Stimulated activated CD8-positive, alpha-beta memory T cell treated with anti-CD3 and anti-CD28 coated beads, Interleukin-4, amount 100 ng/mL, for 24 hours (primary cell): ENCODE measurements around the gene CPS1.

Experiments used
- DNase-seq: peaks from one replicate; pipeline ENCODE4 v3.0.0-alpha.2; 2020; ENCODE audit warnings: low read depth

The CPS1 gene

GRCh38 chr2:210606001-210606400 lies 49.6 kb downstream of the CPS1 start:
- no peak for DNase-seq

- no peak for DNase-seq
Observed at GRCh38 chr2:210611466-210611865, 55.1 kb downstream of the CPS1 start.

- DNase-seq: no peak
Observed at GRCh38 chr2:210616074-210616473, 59.7 kb downstream of the CPS1 start.

- DNase-seq: no peak
Observed at GRCh38 chr2:210617318-210617717, 60.9 kb downstream of the CPS1 start.

GRCh38 chr2:210617732-210618330 lies 61.4 kb downstream of the CPS1 start:
- DNase-seq: no peak

GRCh38 chr2:210620456-210620855 lies 64.1 kb downstream of the CPS1 start:
- no peak for DNase-seq

GRCh38 chr2:210623506-210623905 lies 67.1 kb downstream of the CPS1 start:
- DNase-seq: no peak

GRCh38 chr2:210626849-210627248 lies 70.5 kb downstream of the CPS1 start:
- DNase-seq: no peak

GRCh38 chr2:210630873-210631560 lies 74.6 kb downstream of the CPS1 start:
- no peak for DNase-seq

- DNase-seq: no peak
Observed at GRCh38 chr2:210633699-210634098, 77.3 kb downstream of the CPS1 start.

GRCh38 chr2:210635257-210635656 lies 78.9 kb downstream of the CPS1 start:
- no peak for DNase-seq

GRCh38 chr2:210642333-210642732 lies 85.9 kb downstream of the CPS1 start:
- DNase-seq: no peak

GRCh38 chr2:210647151-210647550 lies 90.8 kb downstream of the CPS1 start:
- DNase-seq: no peak

- no peak for DNase-seq
Observed at GRCh38 chr2:210654091-210654490, 97.7 kb downstream of the CPS1 start.

GRCh38 chr2:210655229-210655975 lies 99.0 kb downstream of the CPS1 start:
- DNase-seq: no peak

GRCh38 chr2:210657874-210658273 lies 101.5 kb downstream of the CPS1 start:
- no peak for DNase-seq

GRCh38 chr2:210660751-210661150 lies 104.4 kb downstream of the CPS1 start:
- DNase-seq: no peak

GRCh38 chr2:210662560-210662959 lies 106.2 kb downstream of the CPS1 start:
- no peak for DNase-seq

GRCh38 chr2:210663631-210664089 lies 107.3 kb downstream of the CPS1 start:
- DNase-seq: no peak

GRCh38 chr2:210667711-210668110 lies 111.3 kb downstream of the CPS1 start:
- DNase-seq: no peak

GRCh38 chr2:210671065-210671464 lies 114.7 kb downstream of the CPS1 start:
- DNase-seq: no peak

GRCh38 chr2:210673117-210673516 lies 116.7 kb downstream of the CPS1 start:
- no peak for DNase-seq

- DNase-seq: no peak
Observed at GRCh38 chr2:210676067-210676466, 119.7 kb downstream of the CPS1 start.
